H1 (cell line): ENCODE data around the gene TTC32. TPM values are rescaled to one million over a fixed set of nuclear protein-coding genes. Genes with fewer than 3 reads are reported as not detected.

Experiments used
- ATF2 ChIP-seq: IDR thresholded peaks from 2 replicates; pipeline ENCODE4 v1.6.1; 2012; ENCODE audit warnings: low read length, inconsistent platforms
- CHD7 ChIP-seq: fragments of 300-600 bp; sonication (generic); IDR thresholded peaks from 2 replicates; pipeline ENCODE4 v1.7.1; 2012; ENCODE audit warnings: low read length, moderate library complexity, mild to moderate bottlenecking, inconsistent platforms; ENCODE audit not compliant: insufficient replicate concordance
- RXRA ChIP-seq: IDR thresholded peaks from 2 replicates; pipeline ENCODE4 v1.6.1; 2011; ENCODE audit warnings: low read depth, mild to moderate bottlenecking, low read length, moderate library complexity; ENCODE audit not compliant: insufficient read depth
- SP4 ChIP-seq: IDR thresholded peaks from 2 replicates; pipeline ENCODE4 v1.6.1; 2012; ENCODE audit warnings: low read length, inconsistent platforms
- USF2 ChIP-seq: IDR thresholded peaks from 2 replicates; pipeline ENCODE4 v1.6.1; 2011; ENCODE audit warnings: low read length, improper control_type of control experiment
- polyA plus RNA-seq, 7 experiments: library from polyadenylated mRNA; depleted of rRNA in 3 of 7; stranded (reverse) in 5 of 7; unstranded in 2 of 7; fragments of >200 nt in 5 of 7; fragments of 200-250 nt in 2 of 7; gene quantifications; 1 replicate in 5 of 7; 2 replicates in 1 of 7; 4 replicates in 1 of 7; pipeline versions ENCODE4 v1.2.1 to v1.2.3, GENCODE V29; 2011 to 2013; ENCODE audit warnings: missing spikeins in 2 of 7, mixed read lengths in 2 of 7
- total RNA-seq: library from RNA; stranded (reverse); fragmentation: NEBNext Ultra II Directional; extraction: Animal tissue kit (Norgen Biotek cat#: 25700); gene quantifications from 2 replicates; pipeline ENCODE4 v1.2.1, GENCODE V29; 2021

TTC32 gene
- total and polyA plus RNA-seq, 2 of the 8 experiments (the other 6 are each of a cell fraction or from before 2014, with no cell fraction given) = 6.8 to 8.7 TPM

GRCh38 chr2:19871836-19872235 lies 29.9 kb downstream of the TTC32 start (continued):
- no peak for TF ChIP-seq ATF2
- no peak for TF ChIP-seq CHD7
- TF ChIP-seq RXRA = no peak
- no peak for TF ChIP-seq USF2
- no peak for TF ChIP-seq SP4
